Measurements from ENCODE around the gene SAMD10.

Gene SAMD10

GRCh38 chr20:63955827-63956663 is 23.4 kb downstream of the SAMD10 start, which contains the start of gene UCKL1 (continued):
- TF ChIP-seq, protein P1, sequence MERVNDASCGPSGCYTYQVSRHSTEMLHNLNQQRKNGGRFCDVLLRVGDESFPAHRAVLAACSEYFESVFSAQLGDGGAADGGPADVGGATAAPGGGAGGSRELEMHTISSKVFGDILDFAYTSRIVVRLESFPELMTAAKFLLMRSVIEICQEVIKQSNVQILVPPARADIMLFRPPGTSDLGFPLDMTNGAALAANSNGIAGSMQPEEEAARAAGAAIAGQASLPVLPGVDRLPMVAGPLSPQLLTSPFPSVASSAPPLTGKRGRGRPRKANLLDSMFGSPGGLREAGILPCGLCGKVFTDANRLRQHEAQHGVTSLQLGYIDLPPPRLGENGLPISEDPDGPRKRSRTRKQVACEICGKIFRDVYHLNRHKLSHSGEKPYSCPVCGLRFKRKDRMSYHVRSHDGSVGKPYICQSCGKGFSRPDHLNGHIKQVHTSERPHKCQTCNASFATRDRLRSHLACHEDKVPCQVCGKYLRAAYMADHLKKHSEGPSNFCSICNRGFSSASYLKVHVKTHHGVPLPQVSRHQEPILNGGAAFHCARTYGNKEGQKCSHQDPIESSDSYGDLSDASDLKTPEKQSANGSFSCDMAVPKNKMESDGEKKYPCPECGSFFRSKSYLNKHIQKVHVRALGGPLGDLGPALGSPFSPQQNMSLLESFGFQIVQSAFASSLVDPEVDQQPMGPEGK (tag by site-specific recombination; IDR thresholded peaks at IDR 0.05), result peak; percentile 80
- TF ChIP-seq, protein P2, sequence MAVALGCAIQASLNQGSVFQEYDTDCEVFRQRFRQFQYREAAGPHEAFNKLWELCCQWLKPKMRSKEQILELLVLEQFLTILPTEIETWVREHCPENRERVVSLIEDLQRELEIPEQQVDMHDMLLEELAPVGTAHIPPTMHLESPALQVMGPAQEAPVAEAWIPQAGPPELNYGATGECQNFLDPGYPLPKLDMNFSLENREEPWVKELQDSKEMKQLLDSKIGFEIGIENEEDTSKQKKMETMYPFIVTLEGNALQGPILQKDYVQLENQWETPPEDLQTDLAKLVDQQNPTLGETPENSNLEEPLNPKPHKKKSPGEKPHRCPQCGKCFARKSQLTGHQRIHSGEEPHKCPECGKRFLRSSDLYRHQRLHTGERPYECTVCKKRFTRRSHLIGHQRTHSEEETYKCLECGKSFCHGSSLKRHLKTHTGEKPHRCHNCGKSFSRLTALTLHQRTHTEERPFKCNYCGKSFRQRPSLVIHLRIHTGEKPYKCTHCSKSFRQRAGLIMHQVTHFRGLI (tag by site-specific recombination; IDR thresholded peaks at IDR 0.05), result peak; percentile 50; the same call in 1 of the 2 replicates
- TF ChIP-seq ZNF777 (tag by site-specific recombination; IDR thresholded peaks at IDR 0.05; ENCODE audit: borderline replicate concordance), result peak; percentile 48; the same call in 1 of the 2 replicates
- TF ChIP-seq, protein P3, sequence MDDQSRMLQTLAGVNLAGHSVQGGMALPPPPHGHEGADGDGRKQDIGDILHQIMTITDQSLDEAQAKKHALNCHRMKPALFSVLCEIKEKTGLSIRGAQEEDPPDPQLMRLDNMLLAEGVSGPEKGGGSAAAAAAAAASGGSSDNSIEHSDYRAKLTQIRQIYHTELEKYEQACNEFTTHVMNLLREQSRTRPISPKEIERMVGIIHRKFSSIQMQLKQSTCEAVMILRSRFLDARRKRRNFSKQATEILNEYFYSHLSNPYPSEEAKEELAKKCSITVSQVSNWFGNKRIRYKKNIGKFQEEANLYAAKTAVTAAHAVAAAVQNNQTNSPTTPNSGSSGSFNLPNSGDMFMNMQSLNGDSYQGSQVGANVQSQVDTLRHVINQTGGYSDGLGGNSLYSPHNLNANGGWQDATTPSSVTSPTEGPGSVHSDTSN (CRISPR knock-in tag; IDR thresholded peaks at IDR 0.05), result peak; percentile 85
- TF ChIP-seq ZNF335 (tag by site-specific recombination; conservative IDR thresholded peaks at IDR 0.05), result peak; percentile 22
- TF ChIP-seq ZNF24 (tag by site-specific recombination; IDR thresholded peaks at IDR 0.05), result peak; percentile 14; the same call in 1 of the 2 replicates
- peak; percentile 14; the same call in 1 of the 2 replicates for TF ChIP-seq KLF8 (tag by site-specific recombination; IDR thresholded peaks at IDR 0.05)
- peak; percentile 33; the same call in 1 of the 2 replicates for TF ChIP-seq ZNF146 (tag by site-specific recombination; IDR thresholded peaks at IDR 0.05)
- TF ChIP-seq KLF1 (tag by site-specific recombination; IDR thresholded peaks at IDR 0.05), result peak; percentile 45; the same call in 1 of the 2 replicates
- TF ChIP-seq YY1 (tag by site-specific recombination; IDR thresholded peaks at IDR 0.05), result peak; percentile 91
- no peak for TF ChIP-seq ZNF664 (tag by site-specific recombination; IDR thresholded peaks at IDR 0.05)
- no peak; the same call in 1 of the 2 replicates for TF ChIP-seq BCL11A (tag by site-specific recombination; IDR thresholded peaks at IDR 0.05; ENCODE audit: low read depth)
- TF ChIP-seq ZBTB1 (tag by site-specific recombination; IDR thresholded peaks at IDR 0.05), result no peak
- TF ChIP-seq SCRT1 (tag by site-specific recombination; IDR thresholded peaks at IDR 0.05; ENCODE audit: borderline replicate concordance), result no peak
- peak; percentile 10; the same call in 1 of the 2 replicates for TF ChIP-seq ZNF513 (tag by site-specific recombination; IDR thresholded peaks at IDR 0.05)
- TF ChIP-seq SP3 (tag by site-specific recombination; IDR thresholded peaks at IDR 0.05), result peak; percentile 88
- no peak for TF ChIP-seq ZNF596 (tag by site-specific recombination; IDR thresholded peaks at IDR 0.05)
- peak; percentile 20; the same call in 1 of the 2 replicates for TF ChIP-seq REPIN1 (tag by site-specific recombination; IDR thresholded peaks at IDR 0.05; ENCODE audit: low read depth)
- TF ChIP-seq ZNF488 (tag by site-specific recombination; IDR thresholded peaks at IDR 0.05), result no peak
- TF ChIP-seq ZNF76 (tag by site-specific recombination; IDR thresholded peaks at IDR 0.05; ENCODE audit: borderline replicate concordance, low read depth), result peak; percentile 99
- TF ChIP-seq ZNF501 (tag by site-specific recombination; IDR thresholded peaks at IDR 0.05), result peak; percentile 48; the same call in 1 of the 2 replicates
- TF ChIP-seq ZSCAN18 (tag by site-specific recombination; IDR thresholded peaks at IDR 0.05), result peak; percentile 21; the same call in 1 of the 2 replicates
- TF ChIP-seq GLI4 (tag by site-specific recombination; IDR thresholded peaks at IDR 0.05), result no peak; the same call in 1 of the 2 replicates
- TF ChIP-seq ZNF624 (tag by site-specific recombination; IDR thresholded peaks at IDR 0.05), result no peak
- peak; percentile 34 for TF ChIP-seq KLF16 (tag by site-specific recombination; IDR thresholded peaks at IDR 0.05)
- TF ChIP-seq KLF9 (tag by site-specific recombination; IDR thresholded peaks at IDR 0.05; ENCODE audit: low read depth), result peak; percentile 66; the same call in 1 of the 2 replicates
- peak; percentile 87 for TF ChIP-seq ZNF121 (tag by site-specific recombination; IDR thresholded peaks at IDR 0.05)
